Skeletal muscle satellite cell (primary cell): ENCODE measurements around the gene ABLIM2.

Source experiments
- H3K27me3 ChIP-seq: 2 replicates; pipeline ENCODE4 v1.7.0; 2013; ENCODE audit warnings: low read length; ENCODE audit not compliant: control insufficient read depth, insufficient read depth
- H3K36me3 ChIP-seq: 2 replicates; pipeline ENCODE4 v1.7.0; 2013; ENCODE audit warnings: mild to moderate bottlenecking, control low read depth, low read length; ENCODE audit not compliant: insufficient read depth
- H3K4me1 ChIP-seq: 2 replicates; pipeline ENCODE4 v1.7.0; 2013; ENCODE audit warnings: low read length; ENCODE audit not compliant: control insufficient read depth, insufficient read depth
- H3K4me2 ChIP-seq: 2 replicates; pipeline ENCODE4 v1.7.0; 2013; ENCODE audit warnings: mild to moderate bottlenecking, low read length
- H3K4me3 ChIP-seq: 2 replicates; pipeline ENCODE4 v1.7.0; 2013; ENCODE audit warnings: low read length
- H3K9ac ChIP-seq: 2 replicates; pipeline ENCODE4 v1.7.0; 2013; ENCODE audit warnings: mild to moderate bottlenecking, low read depth, low read length, moderate library complexity
- H3K9me3 ChIP-seq: replicated peaks from 2 replicates; pipeline ENCODE4 v1.7.0; 2013; ENCODE audit warnings: mild to moderate bottlenecking, control low read depth, low read length

Gene ABLIM2

GRCh38 chr4:8004066-8004465 lies 154.5 kb downstream of the ABLIM2 start:
- no peak overlapping the region for H3K4me3 ChIP-seq
- peaks cover 56% of the 10 kb centered on the region for H3K27me3 ChIP-seq
- no peaks in the 10 kb centered on the region for H3K9me3 ChIP-seq
- no peaks in the 10 kb centered on the region for H3K36me3 ChIP-seq
- H3K4me1 ChIP-seq = no peaks in the 10 kb centered on the region
- no peak overlapping the region for H3K9ac ChIP-seq
- no peak overlapping the region for H3K4me2 ChIP-seq

- Histone ChIP-seq H3K4me2 (no peak overlapping the region), H3K4me3 (no peak overlapping the region), H3K36me3 (no peaks in the 10 kb centered on the region), H3K9ac (no peak overlapping the region), H3K9me3 (no peaks in the 10 kb centered on the region), H3K27me3 (peaks cover 52% of the 10 kb centered on the region), H3K4me1 (no peaks in the 10 kb centered on the region)
These were observed 155.9 kb downstream of the ABLIM2 start for GRCh38 chr4:8002525-8003309.

DNA sequence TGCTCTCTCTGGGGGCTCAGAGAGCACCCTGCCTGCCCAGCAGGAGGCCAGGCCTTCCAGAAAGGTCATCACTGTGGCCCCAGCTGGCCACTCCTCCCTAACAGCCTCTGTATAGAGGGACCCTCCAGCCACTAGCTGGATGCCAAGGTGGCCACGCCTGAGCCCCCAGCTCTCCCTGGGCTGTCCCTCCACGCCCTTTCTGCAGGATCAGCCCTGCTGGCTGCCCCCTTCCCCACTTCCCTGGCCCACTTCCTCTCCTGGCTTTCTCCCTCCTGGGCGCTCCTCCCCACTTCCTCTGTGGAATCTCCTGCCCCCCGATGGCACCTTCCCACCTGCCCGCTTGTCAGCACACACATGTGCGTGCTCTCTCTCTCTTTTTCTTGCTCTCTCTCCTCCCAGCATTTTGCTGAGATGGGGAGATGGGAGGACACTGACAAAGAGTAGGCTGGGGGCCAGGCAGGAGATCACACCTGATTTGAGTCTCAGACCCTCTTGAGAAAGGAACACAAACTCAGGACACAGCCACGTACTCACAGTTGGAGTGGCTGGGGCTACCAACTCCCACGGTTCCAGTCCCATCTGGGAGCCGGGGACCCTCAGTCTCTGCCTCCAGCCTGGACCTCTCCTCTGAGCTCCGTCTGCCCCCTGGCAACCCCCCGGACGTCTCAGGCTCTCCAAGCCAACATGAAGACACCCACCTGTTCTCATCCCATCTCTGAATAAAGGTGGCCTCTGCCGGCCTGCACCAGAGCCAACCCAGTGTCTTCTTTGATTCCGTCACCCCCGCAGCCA lies 156.9 kb downstream of the ABLIM2 start:
- Histone ChIP-seq H3K9ac (no peak overlapping the region), H3K4me2 (no peak overlapping the region), H3K4me3 (no peak overlapping the region)

GRCh38 chr4:8000721-8001491 lies 157.7 kb downstream of the ABLIM2 start:
- no peak overlapping the region for H3K4me3 ChIP-seq
- H3K27me3 ChIP-seq = peaks cover 47% of the 10 kb centered on the region
- H3K4me2 ChIP-seq = no peak overlapping the region
- H3K36me3 ChIP-seq = no peaks in the 10 kb centered on the region
- H3K4me1 ChIP-seq = no peaks in the 10 kb centered on the region
- H3K9ac ChIP-seq = no peak overlapping the region
- H3K9me3 ChIP-seq = no peaks in the 10 kb centered on the region

More for the DNA sequence above, 156.9 kb downstream of the ABLIM2 start:
- H3K4me1 ChIP-seq = no peaks in the 10 kb centered on the region
- peaks cover 47% of the 10 kb centered on the region for H3K27me3 ChIP-seq
- no peaks in the 10 kb centered on the region for H3K9me3 ChIP-seq
- H3K36me3 ChIP-seq = no peaks in the 10 kb centered on the region

GRCh38 chr4:8000247-8000646 lies 158.4 kb downstream of the ABLIM2 start:
- H3K9ac ChIP-seq = no peak overlapping the region
- H3K27me3 ChIP-seq = peaks cover 42% of the 10 kb centered on the region
- H3K4me3 ChIP-seq = no peak overlapping the region
- H3K36me3 ChIP-seq = no peaks in the 10 kb centered on the region
- H3K9me3 ChIP-seq = no peaks in the 10 kb centered on the region
- no peak overlapping the region for H3K4me2 ChIP-seq
- no peaks in the 10 kb centered on the region for H3K4me1 ChIP-seq

GRCh38 chr4:7999695-8000094 lies 158.9 kb downstream of the ABLIM2 start:
- Histone ChIP-seq H3K9ac (no peak overlapping the region), H3K4me3 (no peak overlapping the region), H3K4me2 (no peak overlapping the region)

DNA sequence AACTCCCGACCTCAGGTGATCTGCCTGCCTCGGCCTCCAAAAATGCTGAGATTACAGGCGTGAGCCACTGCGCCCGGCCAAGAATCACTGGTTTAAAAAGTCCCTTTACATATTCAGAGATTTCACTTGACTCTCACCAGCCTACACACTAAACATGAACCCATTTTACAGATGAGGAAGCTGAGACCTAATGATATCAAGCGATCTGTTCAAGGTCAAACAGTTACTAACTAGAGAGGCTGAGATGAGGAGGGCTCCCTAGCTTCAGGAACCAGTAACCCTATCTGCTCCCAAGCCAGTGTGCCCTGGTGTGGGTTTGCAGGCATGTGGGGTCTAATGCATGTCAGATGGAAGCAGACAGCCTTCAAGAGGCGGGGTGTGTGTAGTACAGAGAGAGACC lies 159.3 kb downstream of the ABLIM2 start:
- Histone ChIP-seq H3K4me2 (no peak overlapping the region), H3K9me3 (no peaks in the 10 kb centered on the region), H3K4me1 (no peaks in the 10 kb centered on the region), H3K27me3 (peaks cover 38% of the 10 kb centered on the region), H3K4me3 (no peak overlapping the region), H3K9ac (no peak overlapping the region), H3K36me3 (no peaks in the 10 kb centered on the region)

More at GRCh38 chr4:7999695-8000094, 158.9 kb downstream of the ABLIM2 start:
- H3K4me1 ChIP-seq = no peaks in the 10 kb centered on the region
- H3K9me3 ChIP-seq = no peaks in the 10 kb centered on the region
- no peaks in the 10 kb centered on the region for H3K36me3 ChIP-seq
- peaks cover 39% of the 10 kb centered on the region for H3K27me3 ChIP-seq

DNA sequence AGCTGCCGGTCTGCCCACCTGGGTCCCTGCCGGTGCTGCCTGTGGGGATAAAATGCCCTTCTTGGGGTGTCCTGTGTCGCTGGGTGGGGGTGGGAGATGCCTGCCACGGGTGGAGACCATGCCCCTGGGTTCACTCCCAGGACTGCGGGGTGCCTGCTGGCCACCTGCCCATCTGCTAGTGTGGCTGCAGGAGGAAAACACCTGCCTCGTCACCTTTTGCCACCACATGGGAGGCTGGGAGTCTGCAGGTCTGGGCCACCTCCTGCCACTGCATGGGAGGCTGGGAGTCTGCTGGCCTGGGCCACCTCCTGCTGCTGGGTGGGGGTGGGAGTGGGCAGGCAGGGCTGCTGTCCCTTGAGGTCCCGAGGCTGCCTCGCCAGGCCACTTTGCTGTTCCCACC lies 160.2 kb downstream of the ABLIM2 start:
- Histone ChIP-seq H3K9me3 (no peaks in the 10 kb centered on the region), H3K9ac (no peak overlapping the region), H3K4me1 (no peaks in the 10 kb centered on the region), H3K27me3 (peaks cover 35% of the 10 kb centered on the region), H3K36me3 (no peaks in the 10 kb centered on the region), H3K4me2 (no peak overlapping the region), H3K4me3 (no peak overlapping the region)

DNA sequence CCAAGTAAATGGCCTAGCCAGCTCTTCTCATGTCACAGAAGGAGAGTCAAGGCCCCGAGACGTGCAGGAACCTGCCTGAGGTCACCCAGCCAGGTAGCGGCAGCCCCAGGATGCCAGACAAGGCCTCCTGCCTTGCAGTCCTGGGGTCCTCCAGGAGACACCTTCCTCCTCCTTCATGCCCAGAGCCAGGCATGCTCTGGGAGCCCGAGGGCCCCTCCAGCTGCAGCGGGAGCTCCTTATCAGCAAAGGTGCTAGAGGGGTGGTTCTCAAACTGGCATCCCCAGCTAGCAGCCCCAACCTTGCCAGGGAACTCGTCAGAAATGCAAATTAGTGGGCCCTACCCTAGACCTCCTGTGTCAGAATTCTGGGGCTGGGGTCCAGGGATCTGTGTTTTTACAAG lies 162.7 kb downstream of the ABLIM2 start:
- Histone ChIP-seq H3K36me3 (no peaks in the 10 kb centered on the region), H3K4me3 (no peak overlapping the region), H3K9ac (no peak overlapping the region), H3K9me3 (no peaks in the 10 kb centered on the region), H3K4me2 (no peak overlapping the region), H3K27me3 (peaks cover 34% of the 10 kb centered on the region), H3K4me1 (no peaks in the 10 kb centered on the region)

GRCh38 chr4:7995135-7995534 lies 163.5 kb downstream of the ABLIM2 start:
- Histone ChIP-seq H3K4me2 (no peak overlapping the region), H3K27me3 (peaks cover 34% of the 10 kb centered on the region), H3K4me1 (no peaks in the 10 kb centered on the region), H3K4me3 (no peak overlapping the region), H3K9ac (no peak overlapping the region), H3K9me3 (no peaks in the 10 kb centered on the region), H3K36me3 (no peaks in the 10 kb centered on the region)

DNA sequence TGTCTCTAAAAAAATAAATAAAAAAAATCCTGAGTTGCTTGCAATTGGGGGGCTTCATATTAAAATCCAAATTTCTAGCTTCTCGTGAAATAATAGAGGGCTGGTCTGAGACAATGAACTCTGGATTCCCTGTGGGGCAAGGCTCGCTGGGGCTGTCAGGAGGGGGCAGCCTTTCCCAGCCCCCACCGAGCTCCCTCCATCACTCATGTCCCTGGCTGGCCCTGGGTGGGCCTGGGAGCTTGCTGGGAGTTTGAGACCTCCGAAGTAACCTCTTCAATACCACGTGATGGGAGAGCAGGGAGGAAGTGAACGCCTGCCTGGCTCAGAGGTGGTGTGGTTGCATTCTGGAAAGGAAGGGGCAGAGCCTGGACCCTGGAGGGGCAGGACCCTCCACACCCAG lies 164.9 kb downstream of the ABLIM2 start:
- Histone ChIP-seq H3K4me2 (no peak overlapping the region), H3K4me3 (no peak overlapping the region), H3K4me1 (no peaks in the 10 kb centered on the region), H3K9me3 (no peaks in the 10 kb centered on the region), H3K27me3 (peaks cover 29% of the 10 kb centered on the region), H3K9ac (no peak overlapping the region), H3K36me3 (no peaks in the 10 kb centered on the region)
